CD4-positive, alpha-beta T cell (primary cell): ENCODE measurements around the gene LMO4. TPM values are rescaled to one million over a fixed set of nuclear protein-coding genes. Genes with fewer than 3 reads are reported as not detected.

Experiments used
- ATAC-seq: fragments of 200-7000 bp; cut with Tn5 transposase; one replicate; pipeline ENCODE4 v1.10.0; 2022; ENCODE audit warnings: mild to moderate bottlenecking; ENCODE audit not compliant: poor library complexity
- CTCF ChIA-PET: fragments of 350-600 bp; sonication (Branson Sonifier 250); formaldehyde crosslinking; loops from one replicate; lab custom pipeline; 2021; ENCODE audit warnings: antibody characterized with exemption, inconsistent platforms; lab: Charles Lee
- POLR2A ChIA-PET: fragments of 350-600 bp; sonication (Branson Sonifier 250); formaldehyde crosslinking; loops from one replicate; lab custom pipeline; 2021; ENCODE audit warnings: antibody characterized with exemption, inconsistent platforms; lab: Charles Lee
- DNase-seq, 14 experiments: peaks; one replicate each; pipeline ENCODE4 v3.0.0-alpha.2; 2013 to 2020; ENCODE audit warnings: mixed read lengths in 2 of 14
- H3K27ac ChIP-seq, 2 donors: one replicate each; pipeline versions ENCODE4 v1.5.1 to v1.7.0; 2013; ENCODE audit warnings: low read length in 2 of 2, low read depth in 1 of 2, mild to moderate bottlenecking in 1 of 2
- H3K27me3 ChIP-seq, 2 experiments: 1 replicate in 1 of 2; 2 replicates in 1 of 2; pipeline versions ENCODE4 v1.6.1 to v1.7.0; 2013; ENCODE audit warnings: low read length in 2 of 2, control low read depth in 1 of 2, mild to moderate bottlenecking in 1 of 2, moderate library complexity in 1 of 2; ENCODE audit not compliant: insufficient read depth in 2 of 2, control insufficient read depth in 1 of 2
- H3K36me3 ChIP-seq: one replicate; pipeline ENCODE4 v1.6.1; 2013; ENCODE audit warnings: low read length, control low read depth; ENCODE audit not compliant: insufficient read depth
- H3K4me1 ChIP-seq: one replicate; pipeline ENCODE4 v1.6.1; 2013; ENCODE audit warnings: low read length, control low read depth; ENCODE audit not compliant: insufficient read depth
- H3K4me3 ChIP-seq: one replicate; pipeline ENCODE4 v1.5.1; 2013; ENCODE audit warnings: mild to moderate bottlenecking, low read length, moderate library complexity
- H3K9me3 ChIP-seq, 2 experiments: 1 replicate in 1 of 2; 2 replicates in 1 of 2; pipeline versions ENCODE4 v1.6.1 to v1.7.0; 2013; ENCODE audit warnings: low read length in 2 of 2, mild to moderate bottlenecking in 2 of 2, control low read depth in 1 of 2, moderate library complexity in 1 of 2; ENCODE audit not compliant: control insufficient read depth in 1 of 2, insufficient read depth in 1 of 2
- H3K27ac Mint-ChIP-seq: one replicate; pipeline ENCODE4 v1.8.0; 2020; ENCODE audit warnings: mixed read lengths
- H3K27me3 Mint-ChIP-seq: one replicate; pipeline ENCODE4 v1.8.0; 2021; ENCODE audit warnings: mixed read lengths
- H3K36me3 Mint-ChIP-seq: one replicate; pipeline ENCODE4 v1.8.0; 2021; ENCODE audit warnings: low read depth, mixed read lengths
- H3K4me1 Mint-ChIP-seq: one replicate; pipeline ENCODE4 v1.8.0; 2021; ENCODE audit warnings: low read depth, mixed read lengths
- H3K4me3 Mint-ChIP-seq: one replicate; pipeline ENCODE4 v1.8.0; 2020; ENCODE audit warnings: mild to moderate bottlenecking, mixed read lengths
- H3K9me3 Mint-ChIP-seq: one replicate; pipeline ENCODE4 v1.8.0; 2020; ENCODE audit warnings: mixed read lengths
- intact Hi-C, 2 experiments: fragments of 100-400 bp; cut with DNase I in 1 of 2; cut with micrococcal nuclease in 1 of 2; formaldehyde crosslinking; loops; one replicate each; pipeline versions ENCODE4 v1.15.1 to v1.9.0; 2023 to 2025; cut with DNase I, micrococcal nuclease
- total RNA-seq, 174 experiments: library from RNA in 2 of 174; stranded (reverse) in 2 of 174; gene quantifications; one replicate each; pipeline ENCODE4 v1.2.3 and lab custom pipeline; 2021 to 2026
- TF ChIP-seq, protein P1 (sequence below): fragments of 200-600 bp; IDR thresholded peaks from one replicate; pipeline ENCODE4 v1.8.0; 2022; ENCODE audit warnings: antibody characterized with exemption, mild to moderate bottlenecking

The LMO4 gene
- total RNA-seq, 2 experiments from 2014 or later, result 16.0 to 18.2 TPM

DNA sequence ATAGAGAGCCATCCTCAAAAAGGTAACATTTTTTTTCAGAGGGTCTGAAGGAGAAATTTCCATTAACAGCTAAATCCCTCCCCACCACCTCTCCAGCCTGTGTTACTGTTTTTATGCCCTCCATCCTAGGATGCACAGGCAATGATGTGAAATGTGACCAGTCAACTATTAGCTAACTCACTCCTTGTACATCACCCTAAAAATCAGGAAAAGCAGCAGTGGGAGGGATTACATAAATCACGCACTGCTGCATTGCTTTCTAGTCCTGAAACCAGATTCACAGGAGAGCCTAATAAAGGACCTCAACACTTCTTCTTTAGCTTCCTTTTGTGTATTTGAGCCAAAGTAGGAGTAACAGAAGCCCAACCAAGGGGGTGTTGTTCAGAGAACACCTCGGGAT is 66.3 kb downstream of the LMO4 start:
- no peak overlapping the region for H3K4me3 ChIP-seq
- Mint-ChIP-seq H3K4me3 (no peak overlapping the region), H3K27me3 (no peaks in the 10 kb centered on the region), H3K4me1 (no peaks in the 10 kb centered on the region), H3K36me3 (no peaks in the 10 kb centered on the region), H3K27ac (no peak overlapping the region), H3K9me3 (no peaks in the 10 kb centered on the region)
- ChIA-PET CTCF (no interaction called here), POLR2A (no interaction called here)
- no peaks in the 10 kb centered on the region for H3K9me3 ChIP-seq
- intact Hi-C loops, result no loop called here
- no peaks in the 10 kb centered on the region for H3K4me1 ChIP-seq
- no peak overlapping the region for H3K27ac ChIP-seq
- DNase-seq, result no peak
- no peaks in the 10 kb centered on the region for H3K36me3 ChIP-seq
- ATAC-seq, result no peak
- H3K27me3 ChIP-seq, result no peaks in the 10 kb centered on the region
- TF ChIP-seq, protein P1, sequence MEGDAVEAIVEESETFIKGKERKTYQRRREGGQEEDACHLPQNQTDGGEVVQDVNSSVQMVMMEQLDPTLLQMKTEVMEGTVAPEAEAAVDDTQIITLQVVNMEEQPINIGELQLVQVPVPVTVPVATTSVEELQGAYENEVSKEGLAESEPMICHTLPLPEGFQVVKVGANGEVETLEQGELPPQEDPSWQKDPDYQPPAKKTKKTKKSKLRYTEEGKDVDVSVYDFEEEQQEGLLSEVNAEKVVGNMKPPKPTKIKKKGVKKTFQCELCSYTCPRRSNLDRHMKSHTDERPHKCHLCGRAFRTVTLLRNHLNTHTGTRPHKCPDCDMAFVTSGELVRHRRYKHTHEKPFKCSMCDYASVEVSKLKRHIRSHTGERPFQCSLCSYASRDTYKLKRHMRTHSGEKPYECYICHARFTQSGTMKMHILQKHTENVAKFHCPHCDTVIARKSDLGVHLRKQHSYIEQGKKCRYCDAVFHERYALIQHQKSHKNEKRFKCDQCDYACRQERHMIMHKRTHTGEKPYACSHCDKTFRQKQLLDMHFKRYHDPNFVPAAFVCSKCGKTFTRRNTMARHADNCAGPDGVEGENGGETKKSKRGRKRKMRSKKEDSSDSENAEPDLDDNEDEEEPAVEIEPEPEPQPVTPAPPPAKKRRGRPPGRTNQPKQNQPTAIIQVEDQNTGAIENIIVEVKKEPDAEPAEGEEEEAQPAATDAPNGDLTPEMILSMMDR, result no peak
